HG02973 (cell line): ENCODE results near the gene RFWD3.

ENCODE experiments used
- ATAC-seq: cut with Tn5 transposase; IDR thresholded peaks from one replicate; pipeline ENCODE4 v1.9.1; 2021; ENCODE audit warnings: moderate library complexity; ENCODE audit not compliant: unreplicated experiment

The RFWD3 gene

DNA sequence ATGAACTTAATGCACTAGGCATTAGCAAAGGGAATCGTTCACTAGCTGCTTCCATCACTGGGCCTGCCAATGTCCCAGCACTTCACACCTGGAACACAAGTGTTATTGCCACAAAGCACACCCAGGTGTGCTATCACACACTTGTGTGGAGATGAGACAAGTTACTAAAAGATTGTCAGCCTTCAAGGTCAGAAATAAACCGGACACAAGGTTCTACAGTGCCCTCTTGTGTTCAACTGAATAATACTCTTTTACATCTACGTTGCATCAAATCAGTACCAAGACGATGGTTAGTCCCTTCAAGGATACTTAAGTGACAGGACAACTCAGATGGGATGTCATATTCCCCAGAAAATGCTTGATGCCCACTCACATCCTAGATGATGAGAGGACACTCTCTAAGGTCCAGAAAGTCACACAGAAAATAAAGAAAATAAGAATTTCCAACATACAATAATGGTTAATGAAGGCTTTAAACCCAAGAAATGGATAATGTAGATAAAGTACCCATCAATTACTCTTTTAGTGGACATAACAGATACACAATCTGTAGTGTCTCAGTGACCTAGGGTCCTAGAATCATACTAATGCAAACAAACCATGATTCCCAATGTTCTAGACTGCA, 43.4 kb downstream of the RFWD3 start:
- no peak for ATAC-seq

DNA sequence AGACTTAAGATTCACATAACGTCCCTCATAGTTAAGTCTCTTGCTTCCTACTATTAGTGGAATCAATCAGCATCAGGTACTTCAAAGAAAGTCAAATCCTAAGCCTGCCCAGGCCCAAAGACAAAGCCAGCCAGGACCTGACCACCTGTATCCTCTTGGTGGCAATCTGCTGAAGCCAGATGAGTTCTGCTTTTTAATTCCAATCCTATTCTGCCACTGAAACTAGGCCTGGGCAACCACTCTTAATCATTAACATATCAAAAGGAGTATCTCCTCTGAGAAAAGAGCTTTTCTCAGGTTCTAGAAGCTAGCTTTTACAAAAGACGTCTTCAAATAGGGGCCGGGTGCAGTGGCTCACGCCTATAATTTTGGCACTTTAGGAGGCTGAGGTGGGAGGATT, 44.7 kb downstream of the RFWD3 start:
- no peak for ATAC-seq

DNA sequence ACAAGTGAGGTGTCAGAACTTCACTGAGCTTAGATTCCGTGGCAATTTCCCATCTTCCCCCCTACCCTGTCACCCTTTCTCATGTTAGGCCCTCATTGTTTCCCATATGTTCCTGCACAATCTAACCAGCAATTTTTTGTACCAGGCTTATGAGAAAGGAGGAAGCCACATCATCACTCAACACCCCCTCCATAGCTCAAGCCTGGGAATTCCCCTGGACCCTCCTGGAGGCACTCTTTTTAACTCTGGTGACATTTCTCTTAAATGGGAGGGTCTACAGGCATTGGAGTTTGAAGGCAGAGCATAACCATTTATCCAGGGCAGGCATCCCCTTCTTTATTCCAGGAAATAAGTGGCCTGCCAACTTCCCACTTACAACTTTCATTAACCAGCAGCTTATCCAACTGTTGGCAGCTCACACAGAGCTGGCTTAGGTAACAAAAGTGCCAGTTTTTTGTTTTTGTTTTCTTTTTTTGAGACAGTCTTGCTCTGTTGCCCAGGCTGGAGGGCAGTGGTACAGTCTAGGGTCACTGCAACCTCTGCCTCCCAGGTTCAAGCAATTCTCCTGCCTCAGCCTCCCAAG, 49.4 kb downstream of the RFWD3 start:
- ATAC-seq = no peak

DNA sequence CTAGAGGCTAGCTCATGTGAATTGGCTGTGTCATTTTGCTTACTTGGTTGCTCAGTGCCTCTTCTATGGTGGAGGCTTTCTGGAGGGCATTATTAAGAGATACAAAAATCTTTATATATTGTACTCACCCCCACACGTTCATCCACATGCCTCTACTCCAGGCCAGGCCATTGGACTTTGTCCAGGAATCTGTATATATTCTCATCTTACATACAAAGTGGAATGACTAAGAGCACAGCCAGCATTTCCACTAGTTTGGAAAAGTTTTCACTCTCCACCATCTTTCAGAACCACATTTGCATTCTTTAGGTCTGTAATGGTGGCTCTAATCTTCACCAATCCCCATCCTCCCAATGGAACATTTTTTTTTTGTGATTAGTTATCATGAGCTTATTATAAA, 55.0 kb downstream of the RFWD3 start:
- no peak for ATAC-seq

DNA sequence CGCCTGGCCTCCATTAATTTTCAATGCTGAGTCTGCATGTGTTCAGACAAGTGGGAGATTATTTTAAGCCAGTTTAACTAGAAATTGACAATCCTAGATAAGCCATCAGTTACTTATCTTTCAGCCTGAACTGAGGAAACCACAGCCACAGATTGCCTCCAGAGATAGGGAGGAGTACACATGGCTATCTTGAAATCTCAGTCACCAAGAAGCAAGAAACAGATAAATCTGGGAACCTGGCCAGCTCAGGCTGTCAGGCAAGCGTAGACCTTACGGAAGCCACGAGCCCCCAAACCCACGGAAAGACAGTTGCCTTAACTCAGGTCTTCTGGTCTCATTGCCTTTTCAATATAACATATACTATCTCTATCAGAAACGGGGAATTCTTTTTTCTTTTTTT, 57.7 kb downstream of the RFWD3 start:
- no peak for ATAC-seq

DNA sequence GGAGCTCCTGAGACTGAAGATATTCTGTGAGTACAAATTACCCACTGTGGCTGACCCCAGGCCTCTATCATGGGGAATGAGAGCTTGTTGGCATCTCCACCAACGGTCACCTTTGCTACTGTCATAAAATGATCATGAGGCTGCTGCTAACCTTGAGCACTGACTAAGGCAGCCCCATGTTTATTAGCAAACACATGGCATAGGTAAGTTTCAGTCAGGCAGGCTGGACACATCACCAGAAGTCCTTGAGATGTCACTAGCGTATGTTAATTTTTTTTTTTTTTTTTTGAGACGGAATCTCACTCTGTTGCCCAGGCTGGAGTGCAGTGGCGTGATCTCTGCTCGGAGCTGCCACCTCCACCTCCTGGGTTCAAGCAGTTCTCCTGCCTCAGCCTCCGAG, 58.3 kb downstream of the RFWD3 start:
- no peak for ATAC-seq

DNA sequence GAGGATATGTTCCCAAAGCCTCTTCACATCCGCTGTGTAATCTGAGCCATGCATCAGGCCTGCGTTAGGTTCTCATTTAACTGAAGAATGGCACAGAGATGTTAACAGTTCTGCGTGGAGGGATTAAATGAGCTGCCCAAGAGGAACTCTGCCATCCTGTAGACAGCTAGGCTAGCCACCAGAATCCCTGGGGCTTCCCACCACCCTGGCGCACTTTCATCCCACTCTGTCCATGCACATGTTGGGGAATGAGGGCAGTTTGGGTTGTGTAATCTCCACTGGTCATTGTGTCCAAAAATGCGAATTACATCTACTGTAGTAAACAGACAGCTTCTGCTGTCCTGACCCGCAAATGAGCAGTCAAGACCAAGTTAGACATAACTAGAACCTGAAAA, 58.7 kb downstream of the RFWD3 start:
- no peak for ATAC-seq

DNA sequence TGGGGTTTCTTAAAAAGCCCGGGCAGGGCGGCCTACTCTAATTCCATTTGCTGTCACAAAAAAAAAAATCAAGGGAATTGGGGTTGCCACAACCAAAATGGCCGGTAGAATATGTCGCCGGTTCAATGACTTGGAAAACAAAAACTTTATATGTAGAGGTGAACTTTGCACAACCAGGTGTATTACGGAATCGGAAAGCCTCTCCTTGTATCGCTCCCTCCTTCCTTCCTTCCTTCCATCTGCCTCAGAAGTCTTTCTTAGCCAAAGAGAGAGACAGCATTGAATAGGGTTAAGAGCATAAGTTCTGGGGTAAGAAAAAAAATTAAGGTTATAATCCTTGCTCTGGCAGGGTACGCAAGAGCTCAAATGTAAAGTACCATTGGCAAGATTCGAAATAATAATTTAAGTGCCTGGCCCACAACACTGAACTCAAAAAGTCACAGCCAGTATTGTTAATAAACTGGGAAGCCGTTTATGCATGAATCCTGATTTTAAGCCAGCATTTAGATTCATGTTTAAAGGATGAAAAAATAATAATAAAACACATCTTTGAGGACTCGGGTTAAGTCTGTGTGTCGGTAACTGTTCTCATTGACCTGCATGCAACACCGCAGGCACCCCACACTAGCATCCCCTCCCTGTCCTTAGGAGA, 59.2 kb downstream of the RFWD3 start:
- ATAC-seq = no peak

DNA sequence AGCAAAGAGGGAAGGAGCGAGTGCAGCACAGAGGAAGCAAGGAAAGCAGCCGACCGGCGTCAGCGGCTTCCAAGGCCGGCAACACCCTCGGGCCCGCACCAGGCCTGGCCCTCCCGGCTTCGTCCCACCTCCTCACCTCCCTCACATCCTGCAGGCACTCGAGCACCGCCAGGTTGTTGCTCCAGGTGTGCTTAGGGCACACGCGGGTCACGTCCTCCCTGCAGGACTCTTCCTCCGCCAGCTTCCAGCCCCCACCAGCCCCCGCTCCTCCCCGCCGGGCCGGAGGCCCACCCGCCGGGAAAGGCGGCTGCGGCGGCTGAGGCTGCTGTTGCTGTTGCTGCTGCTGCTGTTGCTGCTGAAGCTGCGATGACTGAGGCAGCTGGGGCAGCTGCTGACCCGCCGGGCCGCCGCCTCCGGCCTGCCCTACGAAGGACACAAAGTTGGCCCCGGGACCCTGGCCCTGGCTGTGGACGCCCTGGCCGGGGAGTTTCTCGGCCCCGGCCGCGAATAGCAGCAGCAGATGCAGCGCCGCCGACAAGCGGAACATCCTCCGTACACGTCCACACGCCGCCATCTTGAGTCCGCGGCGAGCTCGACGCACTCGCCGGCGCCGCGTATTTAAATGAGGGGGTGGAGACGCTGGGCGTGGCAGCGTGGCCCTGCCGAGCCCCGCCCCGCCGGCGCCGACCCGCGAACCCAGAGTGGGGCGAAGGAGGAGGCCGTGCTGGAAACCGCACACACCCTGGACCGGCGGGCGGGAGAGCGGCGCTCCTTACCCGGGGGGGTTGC, 60.0 kb downstream of the RFWD3 start, which contains the start of gene GLG1:
Gene GLG1 (minus strand): TSS at position 594 of the 789 bp plus-strand sequence. CDS start 20 bp downstream, at position 574.
- peak; percentile 96 for ATAC-seq

DNA sequence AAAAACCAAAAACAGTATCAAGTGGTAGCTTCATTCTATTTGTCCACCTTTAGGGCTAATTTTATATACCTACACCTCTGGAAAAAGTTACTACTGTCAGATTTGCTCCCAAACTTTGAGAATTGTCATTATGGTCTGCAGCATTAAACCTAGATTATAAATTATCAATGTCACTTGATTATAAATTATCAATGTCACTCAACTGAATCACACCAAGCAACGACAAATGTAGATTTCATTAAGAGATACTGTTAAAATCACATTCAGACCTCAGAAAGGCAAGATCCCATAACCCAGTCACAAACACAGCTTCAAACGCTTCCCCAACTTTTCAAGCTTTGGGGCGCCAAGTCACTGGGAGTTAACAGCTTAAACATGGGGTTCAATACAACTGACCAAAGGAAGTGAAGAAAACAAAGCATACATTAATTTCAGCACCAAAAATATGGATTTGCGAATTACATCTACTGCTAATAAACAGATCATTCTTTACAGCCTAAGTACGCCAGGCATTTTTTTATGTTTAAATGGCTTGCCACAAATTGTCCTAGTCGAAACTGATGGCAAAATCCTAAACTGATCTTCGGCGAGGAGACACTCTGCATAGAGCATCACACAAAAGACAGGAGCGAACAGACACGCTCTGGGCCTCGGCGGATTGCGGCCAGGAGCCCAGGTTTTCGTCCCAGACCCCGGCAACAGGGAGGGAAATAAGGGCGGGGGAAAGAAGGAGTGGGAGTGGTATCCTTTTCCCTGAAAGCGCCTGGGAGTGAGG, 60.7 kb downstream of the RFWD3 start:
- ATAC-seq = no peak

DNA sequence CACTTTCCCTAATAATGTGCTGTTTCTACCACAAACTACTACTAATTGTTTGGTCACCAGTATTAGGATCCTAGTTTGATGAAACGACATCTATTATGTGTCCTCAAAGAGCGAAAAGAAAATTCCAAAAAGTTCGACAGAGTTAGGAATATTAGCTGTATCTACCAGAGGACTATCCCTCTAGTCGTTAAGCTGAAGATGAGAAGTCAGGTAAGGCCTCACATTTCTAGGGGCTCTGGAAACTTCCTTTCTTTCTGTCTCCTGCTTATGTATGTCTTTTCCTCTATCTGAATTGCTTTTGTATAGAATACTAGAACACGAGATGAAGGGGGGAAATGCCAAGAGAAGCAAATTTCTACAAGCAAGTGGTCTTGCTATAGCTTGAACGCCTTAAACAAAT, 61.3 kb downstream of the RFWD3 start:
- ATAC-seq = no peak

DNA sequence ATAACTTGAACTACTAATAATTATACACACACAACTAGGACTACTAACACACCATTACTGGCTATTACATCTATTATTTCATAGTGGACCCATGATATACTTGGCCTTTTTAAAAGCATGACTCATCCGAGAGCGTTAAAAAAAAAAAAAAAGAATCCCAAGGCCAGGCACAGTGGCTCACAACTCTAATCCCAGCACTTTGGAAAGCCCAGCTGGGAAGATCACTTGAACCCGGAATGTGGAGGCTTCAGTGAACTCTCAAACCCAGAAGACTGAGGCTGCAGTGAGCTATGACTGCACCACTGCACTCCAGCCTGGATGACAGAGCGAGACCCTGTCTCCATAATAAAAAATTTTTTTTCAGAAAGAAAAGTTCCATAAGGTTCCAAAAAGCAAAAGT, 62.8 kb downstream of the RFWD3 start:
- ATAC-seq = no peak

DNA sequence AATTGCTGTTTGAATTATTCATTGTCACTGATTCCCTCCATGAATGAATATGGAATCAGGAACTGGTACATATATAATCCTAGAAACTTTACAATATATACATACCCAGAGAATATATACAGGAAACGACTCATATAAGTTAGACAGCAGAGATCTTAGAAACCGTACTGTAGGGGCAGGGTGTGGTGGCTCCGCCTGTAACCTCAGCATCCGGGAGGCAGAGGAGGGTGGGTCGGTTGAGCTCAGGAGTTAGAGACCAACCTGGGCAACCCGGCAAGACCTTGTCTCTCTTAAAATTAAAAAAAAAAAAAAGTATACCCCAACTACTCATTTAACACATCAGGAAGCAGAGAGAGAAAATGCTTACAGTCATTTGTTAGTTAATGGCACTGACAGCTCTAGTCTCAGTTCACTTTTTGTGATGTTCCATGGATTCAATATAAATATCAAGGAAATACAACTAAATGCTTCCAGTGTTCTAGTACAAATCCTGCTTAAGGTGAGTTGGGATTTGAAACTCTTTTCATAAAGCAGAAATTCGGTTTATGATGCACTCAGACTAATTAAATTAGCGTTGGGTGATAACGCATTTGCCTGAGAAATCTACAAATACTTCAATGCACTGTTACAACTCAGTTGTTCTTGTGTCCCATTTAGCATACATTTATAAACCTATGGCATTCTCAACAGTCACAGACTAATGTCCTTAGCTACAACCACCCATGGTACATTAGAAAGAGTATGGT, 65.4 kb downstream of the RFWD3 start:
- ATAC-seq = peak; percentile 74

DNA sequence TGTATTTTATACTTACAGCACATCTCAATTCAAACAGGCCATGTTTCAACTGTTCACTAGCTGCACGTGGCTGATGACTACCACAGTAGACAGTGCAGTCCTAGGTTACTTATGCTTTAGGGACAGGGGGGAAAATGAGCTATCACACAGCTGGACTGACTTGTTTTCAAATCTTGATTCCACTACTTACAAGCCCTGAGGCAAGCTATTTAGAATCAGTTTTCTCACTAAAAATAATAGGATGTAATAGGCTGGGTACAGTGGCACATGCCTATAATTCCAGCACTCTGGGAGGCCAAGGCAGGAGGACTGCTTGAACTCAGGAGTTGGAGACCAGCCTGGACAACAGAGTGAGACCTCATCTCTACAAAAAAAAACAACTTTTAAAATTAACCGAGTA, 70.1 kb downstream of the RFWD3 start:
- no peak for ATAC-seq

DNA sequence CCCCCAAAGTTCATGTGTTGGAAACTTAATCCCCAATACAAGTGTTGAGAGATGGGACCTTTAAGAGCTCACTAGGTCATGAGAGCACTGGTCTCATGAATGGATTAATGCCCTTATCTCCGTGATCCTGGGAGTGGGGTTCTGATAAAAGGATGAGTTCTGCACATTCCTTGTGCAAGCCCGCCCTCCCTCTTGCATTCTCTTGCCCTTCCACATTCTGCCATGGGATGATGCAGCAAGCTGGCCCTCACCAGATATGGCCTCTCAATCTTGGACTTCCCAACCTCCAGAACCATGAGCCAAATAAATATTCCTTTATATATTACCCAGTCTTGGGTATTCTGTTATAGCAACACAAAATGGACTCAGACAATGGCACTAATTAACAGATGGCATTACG, 73.8 kb downstream of the RFWD3 start:
- no peak for ATAC-seq

DNA sequence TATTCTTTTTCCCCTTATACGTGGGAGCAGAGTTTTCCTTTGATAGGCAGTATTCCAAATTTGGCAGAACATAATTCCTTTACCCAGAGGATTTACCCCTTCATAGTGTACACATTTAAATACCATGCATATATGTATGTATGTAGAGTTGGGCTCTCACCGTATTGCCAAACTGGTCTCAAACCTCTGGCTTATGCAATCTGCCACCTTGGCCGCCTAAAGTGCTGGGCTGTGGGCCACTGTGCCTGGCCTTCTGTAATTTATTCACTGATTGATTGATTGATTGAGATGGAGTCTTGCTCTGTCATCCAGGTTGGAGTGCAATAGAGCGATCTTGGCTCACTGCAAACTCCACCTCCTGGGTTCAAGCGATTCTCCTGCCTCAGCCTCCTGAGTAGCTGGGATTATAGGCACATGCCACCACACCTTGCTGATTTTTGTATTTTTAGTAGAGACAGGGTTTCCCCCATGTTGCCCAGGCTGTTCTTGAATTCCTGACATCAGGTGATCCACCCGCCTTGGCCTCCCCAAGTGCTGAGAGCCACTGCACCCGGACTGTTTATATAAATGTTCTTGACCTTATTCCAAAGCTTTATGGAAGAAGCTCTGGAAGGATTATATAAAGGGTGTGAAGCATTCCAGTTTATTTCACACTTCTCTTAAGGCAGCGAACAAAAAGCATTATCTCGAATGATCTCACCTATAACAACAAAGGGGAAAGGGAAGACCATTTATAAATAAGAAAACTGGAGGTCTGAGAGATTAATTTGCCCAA, 74.6 kb downstream of the RFWD3 start:
- ATAC-seq = no peak

DNA sequence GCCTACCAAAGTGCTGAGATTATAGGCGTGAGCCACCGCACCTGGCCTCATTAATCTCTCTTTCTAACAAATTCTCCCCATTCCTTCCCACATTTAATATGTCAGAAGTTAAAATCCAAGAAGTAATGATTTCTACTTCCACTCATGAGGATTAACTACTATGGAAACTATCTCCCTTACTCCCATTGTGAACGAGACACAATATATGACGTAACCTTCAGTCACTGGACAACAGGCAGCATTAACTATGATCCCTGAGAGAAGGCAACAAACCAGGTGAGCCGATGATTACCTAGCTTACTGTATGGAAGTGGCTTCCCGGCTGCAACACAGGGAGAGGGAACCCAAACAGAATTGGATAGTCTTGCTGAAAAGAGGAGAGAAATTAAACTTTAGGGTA, 79.7 kb downstream of the RFWD3 start:
- ATAC-seq = no peak

DNA sequence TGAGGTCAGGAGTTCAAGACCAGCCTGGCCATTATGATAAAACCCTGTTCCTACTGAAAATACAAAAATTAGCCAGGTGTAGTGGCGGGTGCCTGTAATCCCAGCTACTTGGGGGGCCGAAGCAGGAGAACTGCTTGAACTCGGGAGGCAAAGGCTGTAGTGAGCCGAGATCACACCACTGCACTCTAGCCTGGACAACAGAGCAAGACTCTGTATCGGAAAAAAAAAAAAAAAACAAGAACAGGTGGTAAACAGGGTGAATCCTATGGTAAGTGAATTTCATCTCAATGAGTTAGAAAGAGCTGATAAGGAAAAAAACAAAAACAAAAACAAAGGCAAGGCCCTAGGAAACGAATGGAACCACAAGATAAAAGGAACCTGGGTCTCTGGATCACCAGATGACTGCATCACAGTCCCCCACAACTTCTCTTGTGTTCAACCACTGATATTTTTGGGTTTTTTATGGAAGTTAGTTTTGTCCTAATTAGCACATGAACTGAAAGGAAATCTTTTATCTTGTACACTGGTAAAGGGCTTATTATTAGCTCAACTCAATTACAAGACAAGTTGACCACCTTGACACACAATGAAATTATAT, 80.7 kb downstream of the RFWD3 start:
- no peak for ATAC-seq
